ENCODE measurements around the gene CPA1. TPM values are rescaled to one million over a fixed set of nuclear protein-coding genes. Genes with fewer than 3 reads are reported as not detected.
"Not testable (repeated sequence)": the region's sequence is repeated elsewhere in the genome, so short reads cannot be mapped to it uniquely, and the experiment has no call there.

Gene CPA1
- total RNA-seq, 1 donor from 2014 or later, result not detected

DNA sequence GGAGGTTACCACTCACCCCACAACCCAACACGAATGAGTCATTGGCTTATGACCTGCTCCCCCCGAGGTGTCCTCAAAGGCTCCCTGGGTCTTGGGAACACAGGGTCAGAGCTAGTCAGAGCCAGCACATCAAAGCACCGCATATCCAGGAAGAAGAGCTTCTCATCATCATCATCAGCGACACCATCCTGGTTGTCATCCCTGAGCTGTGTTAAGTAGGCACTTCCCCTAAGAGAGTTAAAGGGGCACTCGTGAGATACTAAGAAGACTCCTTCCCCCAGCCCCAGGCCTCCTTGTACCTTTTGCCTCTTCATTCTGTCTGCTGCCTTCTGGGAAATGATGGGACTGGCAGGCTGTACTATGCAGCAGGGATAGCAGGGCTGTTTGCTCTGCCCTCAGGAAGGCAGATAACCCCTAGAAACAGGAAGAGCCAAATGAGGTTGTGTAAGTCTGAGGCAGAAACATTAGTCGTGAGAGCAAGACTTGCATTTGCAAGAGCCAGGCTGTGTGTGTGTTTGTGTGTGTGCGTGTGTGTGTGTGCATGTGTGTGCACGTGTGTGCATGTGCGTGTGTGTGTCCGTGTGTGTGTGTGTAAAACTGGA lies 11.1 kb upstream of the CPA1 start:
- DNase-seq (ENCODE audit: low spot score in 2 of 2), result no peak

DNA sequence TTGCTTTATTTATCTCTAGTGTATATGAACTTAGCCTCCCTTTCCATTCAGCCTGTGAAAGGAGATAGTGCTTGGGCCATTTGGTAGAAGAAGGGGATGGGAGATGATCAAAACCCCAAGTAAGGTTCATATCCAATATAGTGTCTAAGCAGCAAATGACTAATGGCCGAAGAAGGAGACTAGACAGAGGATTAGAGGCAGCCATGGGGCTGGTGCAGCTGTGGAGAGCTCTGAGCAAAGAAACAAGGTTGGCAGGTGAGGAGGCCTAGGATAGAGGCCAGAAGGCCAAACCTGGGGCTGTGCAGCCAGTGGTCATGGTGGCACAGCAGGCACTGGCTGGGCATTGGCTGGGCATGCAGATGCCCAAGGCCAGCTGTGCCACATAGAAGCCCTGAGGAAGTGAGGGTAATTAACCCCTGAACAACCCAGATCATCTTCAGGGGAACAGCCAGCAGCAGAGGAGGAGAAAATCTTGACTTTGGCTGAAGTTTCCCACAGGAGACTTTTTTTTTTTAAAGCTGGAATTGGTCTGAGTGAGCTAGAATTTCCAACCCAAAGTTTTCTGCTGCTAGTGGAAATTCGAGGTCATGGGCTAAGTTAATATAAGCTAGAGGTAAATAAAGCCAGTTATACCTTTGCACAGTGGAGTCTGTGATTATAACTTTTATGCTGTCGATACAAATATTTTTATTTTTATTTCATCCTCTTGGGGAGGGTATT lies 10.3 kb upstream of the CPA1 start:
- FAIRE-seq, result no peak

More for the DNA sequence above, 11.1 kb upstream of the CPA1 start:
- no peak for FAIRE-seq

DNA sequence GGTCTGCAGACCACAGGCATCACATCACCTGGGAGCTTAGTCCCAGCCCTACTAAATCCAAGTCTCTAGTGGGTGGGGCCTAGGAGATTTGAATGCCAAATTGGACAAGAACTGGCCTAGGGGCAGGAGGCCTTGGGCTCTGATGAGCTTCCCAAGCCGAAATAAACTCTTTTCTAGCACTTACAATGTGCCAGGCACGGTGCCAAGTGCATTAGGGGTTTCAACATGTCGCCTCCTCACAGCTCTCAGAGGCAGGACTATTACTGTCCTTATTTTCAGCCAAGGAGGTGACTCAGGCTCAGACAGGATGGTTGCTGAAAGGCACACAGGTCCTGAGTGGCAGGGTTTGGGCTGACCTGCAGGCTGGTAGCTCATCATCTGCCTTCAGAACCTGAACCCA lies 9.2 kb upstream of the CPA1 start:
- no peak for FAIRE-seq
- DNase-seq (ENCODE audit: low spot score in 2 of 2), result no peak

More for the DNA sequence above, 10.3 kb upstream of the CPA1 start:
- DNase-seq (ENCODE audit: low spot score in 2 of 2), result no peak

DNA sequence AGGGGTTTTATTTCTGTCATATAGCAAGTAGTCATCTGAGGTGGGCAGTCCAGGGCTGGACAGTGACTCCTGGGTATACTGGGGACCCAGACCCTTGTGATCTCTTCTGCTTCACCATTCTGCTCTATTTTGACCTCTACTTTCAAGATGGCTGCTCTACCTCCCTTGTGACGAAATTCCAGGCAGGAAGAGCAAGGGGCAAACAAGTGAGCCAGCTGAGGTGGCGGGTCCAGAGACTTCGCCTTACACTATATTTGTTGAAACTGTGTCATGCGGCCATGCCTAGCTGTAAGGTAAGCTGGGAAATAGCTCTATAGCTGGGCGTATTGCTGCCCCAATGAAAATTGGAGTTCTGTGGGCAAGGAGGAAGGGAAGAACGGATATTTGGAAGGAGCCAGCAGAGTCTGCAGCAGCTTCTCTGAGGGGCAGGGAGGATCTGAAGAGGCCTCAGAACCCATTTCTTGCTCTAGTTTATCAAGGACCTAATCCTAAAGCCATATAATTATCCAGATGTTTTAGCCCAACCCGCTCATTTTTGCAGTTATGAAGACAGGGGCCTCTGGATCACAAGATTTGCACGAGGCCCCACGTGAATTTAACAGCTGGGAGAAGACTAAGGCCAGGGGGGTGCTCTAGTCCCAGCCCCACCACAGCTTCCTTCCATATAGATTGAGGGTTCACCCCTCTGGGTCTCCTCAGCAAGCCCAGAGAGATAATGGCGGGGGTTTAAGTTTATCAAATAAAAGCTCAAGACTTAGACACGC lies 7.7 kb upstream of the CPA1 start:
- DNase-seq (ENCODE audit: low spot score in 2 of 2), result no peak
- no peak for FAIRE-seq

DNA sequence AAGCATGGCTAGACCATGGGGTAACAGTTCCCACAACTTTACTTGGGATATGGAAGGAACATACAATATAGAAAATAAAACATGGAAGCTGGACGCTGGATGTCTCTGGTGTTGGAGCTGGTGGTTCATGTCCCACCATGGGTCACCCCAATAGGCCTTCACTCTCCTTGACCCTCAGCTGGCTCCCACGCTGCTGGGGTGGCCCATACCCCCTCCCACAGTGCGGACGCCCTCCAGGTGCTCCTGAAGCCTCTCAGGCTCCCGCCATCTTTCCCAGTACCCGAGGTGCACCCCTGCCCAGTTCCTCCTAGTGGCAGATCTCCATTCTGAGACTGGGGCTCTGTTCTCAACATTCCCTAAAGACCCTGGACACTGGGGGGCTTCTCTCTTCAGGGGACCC lies 5.8 kb upstream of the CPA1 start:
- DNase-seq (ENCODE audit: low spot score in 2 of 2), result no peak
- no peak for FAIRE-seq

DNA sequence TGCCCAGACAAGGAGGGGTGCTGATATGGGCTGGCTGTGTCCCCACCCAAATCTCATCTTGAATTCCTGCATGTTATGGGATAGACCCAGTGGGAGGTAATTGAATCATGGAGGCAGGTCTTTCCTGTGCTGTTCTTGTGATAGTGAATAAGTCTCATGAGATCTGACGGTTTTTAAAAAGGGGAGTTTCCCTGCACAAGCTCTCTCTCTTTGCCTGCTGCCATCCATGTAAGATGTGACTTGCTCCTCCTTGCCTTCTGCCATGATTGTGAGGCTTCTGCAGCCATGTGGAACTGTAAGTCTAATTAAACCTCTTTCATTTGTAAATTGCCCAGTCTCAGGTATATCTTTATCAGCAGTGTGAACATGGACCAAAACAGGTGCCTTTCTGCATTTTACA lies 3.8 kb upstream of the CPA1 start:
- FAIRE-seq; DNase-seq (ENCODE audit: low spot score in 2 of 2): not testable (repeated sequence)

DNA sequence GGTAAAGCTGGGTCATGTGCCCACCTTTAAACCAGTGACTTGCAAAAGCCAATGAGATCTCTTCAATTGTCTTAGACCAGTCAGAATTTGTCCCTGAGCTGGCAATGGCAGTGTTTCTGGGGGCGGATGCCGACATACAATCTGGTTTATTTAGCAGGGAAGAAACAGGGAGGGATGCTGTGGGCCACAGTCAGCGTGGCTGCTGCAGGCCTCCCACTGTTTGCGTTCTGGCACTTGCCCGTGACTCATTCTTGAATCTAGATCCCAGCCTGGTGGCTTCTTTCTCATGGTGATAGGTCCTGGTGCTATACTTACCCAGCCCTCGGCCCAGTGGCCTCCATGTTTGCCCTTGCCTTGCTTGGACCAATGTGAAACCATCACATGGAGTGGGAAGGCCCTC lies 3.1 kb upstream of the CPA1 start:
- DNase-seq (ENCODE audit: low spot score in 2 of 2) (no peak), FAIRE-seq (no peak)

DNA sequence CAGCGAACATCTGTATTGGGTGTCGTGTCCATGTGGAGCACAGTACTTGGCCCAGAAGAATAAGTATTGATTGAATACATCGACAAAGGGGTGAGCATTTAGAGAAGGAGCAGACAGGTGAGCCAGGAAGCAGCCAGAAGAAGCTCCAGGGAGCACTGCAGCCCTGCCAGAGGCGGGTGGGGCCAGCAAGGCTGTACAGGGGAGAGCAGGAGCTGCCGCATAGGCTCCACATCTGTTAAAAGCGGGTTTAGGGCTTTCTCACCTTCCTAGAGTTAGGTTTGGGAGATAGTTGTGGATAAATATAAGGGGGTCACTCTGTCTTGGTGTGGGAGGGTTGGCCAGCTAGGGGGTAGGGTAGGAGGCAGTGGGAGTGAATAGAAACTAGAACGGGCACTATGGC lies 1.3 kb upstream of the CPA1 start:
- FAIRE-seq, result no peak
- no peak for DNase-seq (ENCODE audit: low spot score in 2 of 2)

DNA sequence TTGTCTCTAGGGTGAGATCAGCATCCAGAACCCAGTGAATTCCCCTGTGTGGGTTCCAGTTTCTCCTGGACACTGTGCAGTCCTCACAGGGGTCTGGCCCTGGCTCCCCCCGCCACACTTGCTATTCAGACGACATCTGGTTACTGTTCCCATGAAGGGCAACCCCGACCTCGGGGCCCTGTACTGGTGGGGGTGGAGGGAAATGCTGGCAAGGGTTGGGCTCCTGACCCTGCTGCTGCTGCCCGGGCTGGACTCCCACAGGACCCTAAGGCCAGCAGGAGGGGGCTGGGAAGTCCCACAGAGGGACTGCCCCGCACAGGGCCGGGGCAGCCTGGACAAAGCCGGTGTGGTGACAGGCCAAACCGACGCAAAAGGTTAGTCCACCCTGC lies 768 bp upstream of the CPA1 start:
- DNase-seq (ENCODE audit: low spot score in 2 of 2) (no peak), FAIRE-seq (no peak)

DNA sequence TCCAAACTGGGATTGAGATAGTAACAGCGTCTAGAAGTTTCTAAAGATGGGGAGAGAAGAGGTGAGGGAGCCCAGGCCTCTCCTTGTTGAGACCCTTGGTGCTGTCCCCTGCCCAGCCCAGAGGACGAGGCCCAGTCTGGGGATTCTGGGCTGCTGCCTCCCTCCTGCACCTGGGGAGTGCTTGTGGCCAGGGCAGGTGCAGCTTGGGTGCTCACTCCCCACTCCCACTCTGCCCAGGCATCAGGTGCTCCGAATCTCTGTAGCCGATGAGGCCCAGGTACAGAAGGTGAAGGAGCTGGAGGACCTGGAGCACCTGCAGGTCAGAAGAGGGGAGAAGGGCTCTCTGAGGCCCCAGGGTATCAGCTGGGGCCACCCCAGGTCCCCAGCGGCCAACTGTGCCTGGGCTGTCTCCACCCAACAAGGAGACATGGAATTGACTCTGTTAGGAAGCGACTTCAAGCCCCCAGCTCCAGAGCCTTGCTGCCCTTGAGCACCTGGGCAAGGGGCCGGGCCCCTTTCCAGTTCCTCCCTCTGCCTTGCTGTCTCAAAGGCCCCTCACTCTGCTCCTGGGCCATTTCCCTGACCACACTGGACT lies 664 bp downstream of the CPA1 start:
- no peak for FAIRE-seq
- no peak for DNase-seq (ENCODE audit: low spot score in 2 of 2)

DNA sequence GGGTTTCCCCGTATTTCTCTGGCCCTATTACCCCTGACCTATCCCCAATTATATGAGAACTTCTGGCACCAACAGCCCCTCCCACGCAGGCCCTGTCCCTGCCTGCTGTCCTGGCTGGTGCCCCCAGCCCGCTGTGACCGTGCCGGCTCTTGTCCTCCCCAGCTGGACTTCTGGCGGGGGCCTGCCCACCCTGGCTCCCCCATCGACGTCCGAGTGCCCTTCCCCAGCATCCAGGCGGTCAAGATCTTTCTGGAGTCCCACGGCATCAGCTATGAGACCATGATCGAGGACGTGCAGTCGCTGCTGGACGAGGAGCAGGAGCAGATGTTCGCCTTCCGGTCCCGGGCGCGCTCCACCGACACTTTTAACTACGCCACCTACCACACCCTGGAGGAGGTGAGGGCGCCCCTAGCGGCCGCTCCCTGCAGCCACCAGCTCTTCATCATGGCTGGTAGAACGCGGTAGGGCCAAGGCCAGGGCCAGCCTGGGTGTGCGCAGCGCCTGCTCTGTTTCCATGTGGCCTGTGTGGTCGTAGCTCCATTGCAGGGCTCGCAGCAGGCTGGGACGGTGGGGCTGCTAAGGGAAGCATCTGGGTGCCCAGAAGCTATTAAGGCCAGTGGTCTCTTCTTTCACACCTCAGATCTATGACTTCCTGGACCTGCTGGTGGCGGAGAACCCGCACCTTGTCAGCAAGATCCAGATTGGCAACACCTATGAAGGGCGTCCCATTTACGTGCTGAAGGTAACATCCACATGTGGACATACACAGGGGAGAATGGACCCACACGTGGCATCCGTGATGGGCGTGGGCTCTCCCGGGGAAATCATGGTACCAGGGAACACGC lies 1.4 kb downstream of the CPA1 start:
- no peak for FAIRE-seq
- no peak for DNase-seq (ENCODE audit: low spot score in 2 of 2)

DNA sequence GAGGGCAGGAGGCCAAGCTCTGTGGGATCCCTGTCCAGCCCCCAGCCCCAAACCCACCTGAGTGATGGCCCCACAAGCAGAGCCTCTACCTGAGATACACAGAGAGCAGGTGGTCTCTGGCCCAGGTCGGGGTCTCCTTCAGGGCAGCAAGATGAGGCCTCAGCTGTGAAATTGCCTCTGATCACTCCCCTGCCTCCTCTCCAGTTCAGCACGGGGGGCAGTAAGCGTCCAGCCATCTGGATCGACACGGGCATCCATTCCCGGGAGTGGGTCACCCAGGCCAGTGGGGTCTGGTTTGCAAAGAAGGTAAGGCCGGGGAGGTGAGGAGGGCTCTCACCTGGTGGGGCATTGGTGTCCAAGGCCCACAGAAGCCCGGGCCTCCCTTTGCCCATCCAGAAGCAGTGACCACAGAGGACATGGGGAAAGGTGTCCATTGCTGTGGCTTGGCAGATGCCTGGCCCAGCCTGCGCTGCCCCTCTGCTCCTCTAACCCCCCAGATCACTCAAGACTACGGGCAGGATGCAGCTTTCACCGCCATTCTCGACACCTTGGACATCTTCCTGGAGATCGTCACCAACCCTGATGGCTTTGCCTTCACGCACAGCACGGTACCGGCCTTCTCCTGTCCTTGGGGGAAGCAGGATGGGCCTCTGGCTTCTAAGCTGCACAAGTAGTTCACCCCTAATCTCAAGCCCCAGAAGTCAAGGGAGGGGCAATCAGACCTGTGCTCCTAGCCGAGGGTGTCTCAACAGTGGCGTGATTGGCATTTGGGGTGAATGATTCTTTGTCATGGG lies 3.1 kb downstream of the CPA1 start:
- FAIRE-seq, result no peak
- no peak for DNase-seq (ENCODE audit: low spot score in 2 of 2)

DNA sequence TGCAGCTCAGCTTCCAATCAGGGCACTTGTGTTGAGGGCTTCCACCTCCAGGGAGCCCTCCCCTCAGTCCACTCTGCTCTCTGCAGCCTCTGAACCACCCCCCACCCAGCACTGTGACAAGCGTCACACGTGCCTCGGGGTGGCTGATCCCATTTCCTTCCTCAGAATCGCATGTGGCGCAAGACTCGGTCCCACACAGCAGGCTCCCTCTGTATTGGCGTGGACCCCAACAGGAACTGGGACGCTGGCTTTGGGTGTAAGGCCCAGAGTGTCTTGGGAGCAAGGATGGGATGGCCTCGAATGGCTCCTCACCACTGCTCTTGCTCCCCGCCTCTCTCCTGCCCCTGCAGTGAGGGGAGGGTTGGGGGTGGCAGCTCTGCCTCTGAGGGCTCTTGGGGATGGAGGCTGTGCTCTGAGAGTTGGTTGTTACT lies 4.1 kb downstream of the CPA1 start:
- DNase-seq (ENCODE audit: low spot score in 2 of 2), result no peak
- no peak for FAIRE-seq

DNA sequence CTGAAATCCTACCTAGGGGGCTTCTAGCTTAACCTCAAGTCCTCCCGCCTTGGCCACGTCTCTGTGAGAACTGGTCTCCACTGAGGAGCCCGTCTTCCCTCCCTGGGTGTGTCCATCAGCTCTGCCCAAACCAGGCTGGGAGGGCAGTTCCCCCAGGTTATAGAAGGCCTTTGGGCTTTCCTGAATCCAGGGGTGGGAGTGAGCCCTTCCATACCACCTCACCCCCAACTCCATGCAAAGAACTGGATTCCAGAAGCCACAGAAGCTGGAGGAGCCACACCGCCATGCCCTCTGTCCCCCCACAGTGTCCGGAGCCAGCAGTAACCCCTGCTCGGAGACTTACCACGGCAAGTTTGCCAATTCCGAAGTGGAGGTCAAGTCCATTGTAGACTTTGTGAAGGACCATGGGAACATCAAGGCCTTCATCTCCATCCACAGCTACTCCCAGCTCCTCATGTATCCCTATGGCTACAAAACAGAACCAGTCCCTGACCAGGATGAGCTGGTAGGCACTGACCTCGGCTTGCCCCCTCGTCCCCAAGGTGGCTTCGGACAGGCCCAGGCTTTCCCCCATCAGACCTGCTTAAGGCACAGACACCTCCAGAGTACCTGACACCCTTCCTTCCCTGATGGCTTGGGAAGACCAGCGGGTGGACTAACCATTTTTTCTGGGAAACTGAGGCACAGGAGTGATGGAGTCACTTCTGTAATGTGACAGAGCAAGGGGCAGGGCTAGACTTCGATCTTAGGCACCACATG lies 4.7 kb downstream of the CPA1 start:
- FAIRE-seq (no peak), DNase-seq (ENCODE audit: low spot score in 2 of 2) (no peak)

DNA sequence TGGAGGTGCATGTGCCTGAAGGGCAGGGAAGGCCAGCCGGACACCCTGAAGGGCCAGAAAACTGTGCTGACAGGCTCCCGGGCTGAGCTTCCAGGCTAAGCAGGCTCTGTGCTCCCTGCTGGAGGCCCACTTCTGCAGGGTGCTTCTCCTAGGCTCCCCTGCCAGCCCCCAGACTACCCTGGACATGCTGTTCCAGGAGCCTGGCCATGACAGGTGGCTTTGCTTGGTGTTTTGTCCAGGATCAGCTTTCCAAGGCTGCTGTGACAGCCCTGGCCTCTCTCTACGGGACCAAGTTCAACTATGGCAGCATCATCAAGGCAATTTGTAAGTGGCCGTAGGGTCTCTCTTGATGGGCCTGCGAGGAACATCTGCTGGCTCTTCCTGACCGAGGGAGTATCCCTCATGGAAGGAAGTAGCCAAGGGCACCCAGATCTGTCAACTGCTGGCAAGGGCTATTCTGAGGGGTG lies 5.3 kb downstream of the CPA1 start:
- FAIRE-seq (no peak), DNase-seq (ENCODE audit: low spot score in 2 of 2) (no peak)

DNA sequence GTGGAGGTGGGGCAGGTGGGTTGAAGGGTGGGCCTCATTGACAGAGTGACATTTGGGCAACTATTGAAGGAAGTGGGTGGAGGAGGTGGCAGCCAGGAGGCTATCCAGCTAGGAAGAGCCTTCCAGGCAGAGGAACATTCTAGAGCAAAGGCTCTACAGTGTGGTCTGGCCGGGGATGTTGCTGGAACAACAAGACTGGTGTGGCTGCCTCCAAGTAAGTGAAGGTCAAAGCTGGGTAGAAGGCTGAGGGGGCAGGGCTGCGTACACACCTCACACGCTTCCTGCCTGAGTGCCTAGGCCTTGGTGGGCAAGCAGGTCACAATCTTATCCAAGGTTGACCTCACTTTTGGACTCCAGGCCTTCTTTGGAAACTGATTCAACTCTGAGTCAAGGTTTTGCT lies 6.6 kb downstream of the CPA1 start:
- no peak for DNase-seq (ENCODE audit: low spot score in 2 of 2)
- FAIRE-seq, result no peak

DNA sequence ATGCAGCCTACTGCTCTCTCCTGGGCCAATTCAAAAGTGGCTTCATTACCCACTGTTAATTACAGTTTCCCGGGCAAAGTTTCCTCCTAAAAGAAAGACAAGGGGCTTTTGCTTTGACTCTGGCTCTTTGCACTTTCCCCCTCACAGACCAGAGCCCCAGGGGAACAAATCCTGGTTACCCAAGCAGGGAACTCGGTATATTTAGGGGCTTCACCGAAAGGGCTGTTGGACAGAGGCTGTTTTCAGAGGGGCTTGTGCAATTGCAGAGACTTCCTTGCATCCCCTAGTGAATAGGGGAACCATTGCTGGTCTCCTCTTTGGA lies 7.0 kb downstream of the CPA1 start:
- no peak for DNase-seq (ENCODE audit: low spot score in 2 of 2)
- no peak for FAIRE-seq

DNA sequence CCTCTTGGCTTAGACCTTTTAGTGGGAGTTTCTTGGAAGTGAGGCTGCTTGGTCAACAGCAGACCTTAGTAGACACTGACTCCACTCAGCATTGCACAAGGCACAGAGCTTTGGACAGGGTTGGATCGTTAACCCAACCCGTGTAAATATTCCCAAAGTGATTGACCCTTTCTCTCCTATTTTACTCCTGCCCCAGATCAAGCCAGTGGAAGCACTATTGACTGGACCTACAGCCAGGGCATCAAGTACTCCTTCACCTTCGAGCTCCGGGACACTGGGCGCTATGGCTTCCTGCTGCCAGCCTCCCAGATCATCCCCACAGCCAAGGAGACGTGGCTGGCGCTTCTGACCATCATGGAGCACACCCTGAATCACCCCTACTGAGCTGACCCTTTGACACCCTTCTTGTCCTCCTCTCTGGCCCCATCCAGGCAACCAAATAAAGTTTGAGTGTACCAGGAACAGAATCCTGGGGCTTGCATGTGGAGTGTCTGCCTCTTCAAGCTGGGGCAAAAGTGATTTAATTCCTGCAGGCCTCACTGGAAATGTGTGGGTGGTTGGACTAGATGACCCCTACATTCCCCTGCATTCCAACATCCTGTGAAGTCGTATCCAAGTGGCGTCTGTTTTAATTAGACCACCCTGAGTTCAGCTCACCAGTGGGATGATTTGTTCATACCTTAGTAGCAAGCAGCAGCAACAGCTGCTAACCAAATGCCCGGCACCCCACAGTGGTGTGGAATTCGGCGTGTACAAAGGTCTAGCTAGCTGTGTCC lies 7.5 kb downstream of the CPA1 start:
- FAIRE-seq, result no peak
- DNase-seq (ENCODE audit: low spot score in 2 of 2), result no peak

All from frontal cortex (tissue), 4 donors.